Measurements from ENCODE around the gene PLXNB1.

DNA sequence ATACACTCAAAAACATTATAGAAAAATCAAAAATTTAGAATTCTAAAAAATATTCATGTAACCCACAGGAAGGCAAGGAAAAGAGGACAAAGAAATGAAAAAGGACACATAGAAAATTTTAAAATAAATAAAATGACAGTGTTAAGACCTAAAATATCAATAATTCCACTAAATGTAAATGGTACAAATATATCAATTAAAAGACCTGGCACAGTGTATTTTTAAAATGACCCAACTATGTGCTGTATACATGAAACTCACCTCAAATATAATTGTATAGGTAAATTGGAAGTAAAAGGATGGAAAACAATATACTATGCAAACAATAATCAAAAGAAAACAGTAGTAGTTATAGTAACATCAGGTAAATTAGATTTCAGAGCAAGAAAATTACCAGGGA is 68.0 kb downstream of the PLXNB1 start:
- TF ChIP-seq, protein P1, sequence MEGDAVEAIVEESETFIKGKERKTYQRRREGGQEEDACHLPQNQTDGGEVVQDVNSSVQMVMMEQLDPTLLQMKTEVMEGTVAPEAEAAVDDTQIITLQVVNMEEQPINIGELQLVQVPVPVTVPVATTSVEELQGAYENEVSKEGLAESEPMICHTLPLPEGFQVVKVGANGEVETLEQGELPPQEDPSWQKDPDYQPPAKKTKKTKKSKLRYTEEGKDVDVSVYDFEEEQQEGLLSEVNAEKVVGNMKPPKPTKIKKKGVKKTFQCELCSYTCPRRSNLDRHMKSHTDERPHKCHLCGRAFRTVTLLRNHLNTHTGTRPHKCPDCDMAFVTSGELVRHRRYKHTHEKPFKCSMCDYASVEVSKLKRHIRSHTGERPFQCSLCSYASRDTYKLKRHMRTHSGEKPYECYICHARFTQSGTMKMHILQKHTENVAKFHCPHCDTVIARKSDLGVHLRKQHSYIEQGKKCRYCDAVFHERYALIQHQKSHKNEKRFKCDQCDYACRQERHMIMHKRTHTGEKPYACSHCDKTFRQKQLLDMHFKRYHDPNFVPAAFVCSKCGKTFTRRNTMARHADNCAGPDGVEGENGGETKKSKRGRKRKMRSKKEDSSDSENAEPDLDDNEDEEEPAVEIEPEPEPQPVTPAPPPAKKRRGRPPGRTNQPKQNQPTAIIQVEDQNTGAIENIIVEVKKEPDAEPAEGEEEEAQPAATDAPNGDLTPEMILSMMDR (conservative IDR thresholded peaks at IDR 0.05): no peak
- TF ChIP-seq EZH2 (IDR thresholded peaks at IDR 0.05; ENCODE audit: low read depth): no peak

All from PC-9 (cell line).